ENCODE measurements around the gene MARVELD3.
A peak's percentile ranks its signal among the peaks of the same experiment; 100 is the strongest.

MARVELD3 gene

DNA sequence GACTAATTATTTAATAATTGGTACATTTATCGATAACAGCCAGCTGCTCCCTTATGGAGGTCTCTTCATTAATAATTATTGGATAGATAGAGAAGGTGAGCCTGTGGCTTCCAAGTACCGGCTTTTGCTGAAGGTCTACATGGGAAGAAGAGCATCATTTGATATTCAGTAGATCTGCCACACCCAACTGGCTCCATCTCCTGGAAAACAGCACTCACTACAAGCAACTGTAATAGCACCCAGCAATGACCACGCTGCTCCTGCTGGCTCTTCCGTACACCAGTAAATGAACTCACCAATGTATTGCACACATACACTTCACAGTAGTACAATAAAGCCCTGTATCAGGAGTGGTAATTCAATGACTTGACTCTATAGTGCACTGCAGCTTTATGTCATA lies 19.5 kb downstream of the MARVELD3 start:
- Histone ChIP-seq H3K27me3 (ENCODE audit: insufficient read depth, low read length) (no peaks in the 10 kb centered on the region), H3K4me3 (ENCODE audit: low read depth, low read length, poor library complexity, severe bottlenecking) (no peak overlapping the region), H3K36me3 (ENCODE audit: insufficient read depth, low read length) (peaks cover 11% of the 10 kb centered on the region; the same call in 1 of the 2 replicates), H3K4me1 (ENCODE audit: insufficient read depth, low read length, severe bottlenecking) (no peaks in the 10 kb centered on the region), H3K9me2 (ENCODE audit: low read depth, low read length) (no peaks in the 10 kb centered on the region), H3F3A (ENCODE audit: insufficient read depth, low read length) (no peaks in the 10 kb centered on the region), H3K27ac (ENCODE audit: low read depth, low read length, poor library complexity, severe bottlenecking) (no peak overlapping the region), H3K9ac (ENCODE audit: low read length) (no peak overlapping the region), H3K9me3 (ENCODE audit: low read length) (no peaks in the 10 kb centered on the region), H3K79me2 (ENCODE audit: insufficient read depth, low read length) (no peaks in the 10 kb centered on the region), H2AFZ (ENCODE audit: low read length) (no peak overlapping the region), H4K20me1 (ENCODE audit: insufficient read depth, low read length) (no peaks in the 10 kb centered on the region), H3K4me2 (ENCODE audit: low read length) (no peak overlapping the region)
- no peak for TF ChIP-seq EZH2 (IDR thresholded peaks at IDR 0.05; ENCODE audit: borderline replicate concordance, low read length)
- TF ChIP-seq, protein P1, sequence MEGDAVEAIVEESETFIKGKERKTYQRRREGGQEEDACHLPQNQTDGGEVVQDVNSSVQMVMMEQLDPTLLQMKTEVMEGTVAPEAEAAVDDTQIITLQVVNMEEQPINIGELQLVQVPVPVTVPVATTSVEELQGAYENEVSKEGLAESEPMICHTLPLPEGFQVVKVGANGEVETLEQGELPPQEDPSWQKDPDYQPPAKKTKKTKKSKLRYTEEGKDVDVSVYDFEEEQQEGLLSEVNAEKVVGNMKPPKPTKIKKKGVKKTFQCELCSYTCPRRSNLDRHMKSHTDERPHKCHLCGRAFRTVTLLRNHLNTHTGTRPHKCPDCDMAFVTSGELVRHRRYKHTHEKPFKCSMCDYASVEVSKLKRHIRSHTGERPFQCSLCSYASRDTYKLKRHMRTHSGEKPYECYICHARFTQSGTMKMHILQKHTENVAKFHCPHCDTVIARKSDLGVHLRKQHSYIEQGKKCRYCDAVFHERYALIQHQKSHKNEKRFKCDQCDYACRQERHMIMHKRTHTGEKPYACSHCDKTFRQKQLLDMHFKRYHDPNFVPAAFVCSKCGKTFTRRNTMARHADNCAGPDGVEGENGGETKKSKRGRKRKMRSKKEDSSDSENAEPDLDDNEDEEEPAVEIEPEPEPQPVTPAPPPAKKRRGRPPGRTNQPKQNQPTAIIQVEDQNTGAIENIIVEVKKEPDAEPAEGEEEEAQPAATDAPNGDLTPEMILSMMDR (IDR thresholded peaks at IDR 0.05; ENCODE audit: low read length), result peak; percentile 61

DNA sequence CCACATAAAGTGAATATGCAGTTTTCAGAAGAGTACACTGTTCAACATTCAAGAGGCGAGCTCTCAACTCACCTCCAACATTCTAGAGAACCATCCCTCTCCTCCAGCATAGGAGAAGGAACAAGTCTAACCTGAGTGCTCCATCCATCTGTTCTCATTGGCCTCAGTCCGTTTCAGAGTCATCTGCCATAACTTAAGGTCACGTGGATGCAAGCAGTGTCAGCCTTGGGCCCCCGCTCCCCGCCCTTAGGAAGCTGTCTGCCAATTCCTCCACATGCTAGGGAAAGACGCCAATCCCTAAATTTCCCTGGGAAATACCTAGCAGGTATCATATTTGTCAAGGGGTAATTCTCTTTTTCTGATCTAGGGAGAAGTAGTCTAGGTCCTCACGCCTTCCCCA lies 21.4 kb downstream of the MARVELD3 start:
- H3K4me3 ChIP-seq (ENCODE audit: low read depth, low read length, poor library complexity, severe bottlenecking), result no peak overlapping the region
- no peak overlapping the region for H3K27ac ChIP-seq (ENCODE audit: low read depth, low read length, poor library complexity, severe bottlenecking)
- H3K4me2 ChIP-seq (ENCODE audit: low read length), result no peak overlapping the region
- no peaks in the 10 kb centered on the region for H3K79me2 ChIP-seq (ENCODE audit: insufficient read depth, low read length)
- H3K9me3 ChIP-seq (ENCODE audit: low read length), result no peaks in the 10 kb centered on the region
- no peaks in the 10 kb centered on the region for H3K9me2 ChIP-seq (ENCODE audit: low read depth, low read length)
- H3F3A ChIP-seq (ENCODE audit: insufficient read depth, low read length), result no peaks in the 10 kb centered on the region
- no peak overlapping the region for H2AFZ ChIP-seq (ENCODE audit: low read length)
- H3K9ac ChIP-seq (ENCODE audit: low read length), result no peak overlapping the region
- no peaks in the 10 kb centered on the region for H3K27me3 ChIP-seq (ENCODE audit: insufficient read depth, low read length)
- no peaks in the 10 kb centered on the region for H3K4me1 ChIP-seq (ENCODE audit: insufficient read depth, low read length, severe bottlenecking)
- TF ChIP-seq, protein P1 (IDR thresholded peaks at IDR 0.05; ENCODE audit: low read length), result no peak
- H3K36me3 ChIP-seq (ENCODE audit: insufficient read depth, low read length), result peaks cover 11% of the 10 kb centered on the region; the same call in 1 of the 2 replicates
- no peaks in the 10 kb centered on the region for H4K20me1 ChIP-seq (ENCODE audit: insufficient read depth, low read length)

DNA sequence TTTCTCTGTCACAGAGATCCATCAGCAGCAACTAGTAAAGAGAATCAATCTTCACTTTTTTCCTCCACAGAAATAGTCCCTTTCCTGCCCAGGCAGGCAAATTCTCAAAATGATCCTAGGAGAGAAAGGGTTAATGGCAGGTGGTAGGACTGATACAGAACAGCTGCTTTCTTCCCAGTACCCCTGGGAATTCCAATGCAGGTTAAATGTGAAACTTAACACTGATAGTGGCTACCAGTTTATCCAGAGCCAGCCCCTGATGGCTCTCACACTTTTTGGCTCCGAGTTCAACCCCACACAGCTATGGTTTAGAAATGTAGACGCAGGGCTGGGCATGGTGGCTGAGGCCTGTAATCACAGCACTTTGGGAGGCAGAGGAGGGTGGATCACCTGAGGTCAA lies 22.2 kb downstream of the MARVELD3 start:
- TF ChIP-seq, protein P1 (IDR thresholded peaks at IDR 0.05; ENCODE audit: low read length), result no peak
- TF ChIP-seq EZH2 (IDR thresholded peaks at IDR 0.05; ENCODE audit: borderline replicate concordance, low read length), result no peak
- Histone ChIP-seq H2AFZ (ENCODE audit: low read length) (no peak overlapping the region), H3K4me3 (ENCODE audit: low read depth, low read length, poor library complexity, severe bottlenecking) (no peak overlapping the region), H3K27ac (ENCODE audit: low read depth, low read length, poor library complexity, severe bottlenecking) (no peak overlapping the region), H3K36me3 (ENCODE audit: insufficient read depth, low read length) (peaks cover 18% of the 10 kb centered on the region; the same call in 1 of the 2 replicates), H3F3A (ENCODE audit: insufficient read depth, low read length) (no peaks in the 10 kb centered on the region), H3K9ac (ENCODE audit: low read length) (no peak overlapping the region), H3K79me2 (ENCODE audit: insufficient read depth, low read length) (no peaks in the 10 kb centered on the region), H3K9me3 (ENCODE audit: low read length) (no peaks in the 10 kb centered on the region), H3K9me2 (ENCODE audit: low read depth, low read length) (no peaks in the 10 kb centered on the region), H3K27me3 (ENCODE audit: insufficient read depth, low read length) (no peaks in the 10 kb centered on the region), H4K20me1 (ENCODE audit: insufficient read depth, low read length) (no peaks in the 10 kb centered on the region), H3K4me2 (ENCODE audit: low read length) (no peak overlapping the region), H3K4me1 (ENCODE audit: insufficient read depth, low read length, severe bottlenecking) (no peaks in the 10 kb centered on the region)
